GM04503 (cell line): ENCODE data around the gene ADAM12.

Experiments
- DNase-seq: peaks from one replicate; pipeline ENCODE4 v3.0.0-alpha.2; 2012; ENCODE audit warnings: low read depth

The ADAM12 gene

GRCh38 chr10:126235091-126235978 lies 152.9 kb downstream of the ADAM12 start:
- no peak for DNase-seq

GRCh38 chr10:126234630-126235029 lies 153.6 kb downstream of the ADAM12 start:
- no peak for DNase-seq

- no peak for DNase-seq
These were observed 154.8 kb downstream of the ADAM12 start for GRCh38 chr10:126233182-126234148.

GRCh38 chr10:126230587-126230986 lies 157.7 kb downstream of the ADAM12 start:
- DNase-seq: no peak

- DNase-seq: no peak
These were observed 158.6 kb downstream of the ADAM12 start for GRCh38 chr10:126229686-126230085.

GRCh38 chr10:126227762-126228134 lies 160.5 kb downstream of the ADAM12 start:
- no peak for DNase-seq

GRCh38 chr10:126226988-126227761 lies 161.1 kb downstream of the ADAM12 start:
- DNase-seq: no peak

- no peak for DNase-seq
These were observed 162.1 kb downstream of the ADAM12 start for GRCh38 chr10:126226205-126226604.

- DNase-seq: no peak
These were observed 162.6 kb downstream of the ADAM12 start for GRCh38 chr10:126225672-126226008.

GRCh38 chr10:126224967-126225671 lies 163.2 kb downstream of the ADAM12 start:
- DNase-seq: no peak

GRCh38 chr10:126223512-126224067 lies 164.7 kb downstream of the ADAM12 start:
- no peak for DNase-seq

GRCh38 chr10:126222736-126223511 lies 165.4 kb downstream of the ADAM12 start:
- no peak for DNase-seq

- no peak for DNase-seq
These were observed 166.4 kb downstream of the ADAM12 start for GRCh38 chr10:126221874-126222273.

GRCh38 chr10:126218778-126219649 lies 169.3 kb downstream of the ADAM12 start:
- no peak for DNase-seq

GRCh38 chr10:126218174-126218573 lies 170.1 kb downstream of the ADAM12 start:
- DNase-seq: no peak

- no peak for DNase-seq
These were observed 171.7 kb downstream of the ADAM12 start for GRCh38 chr10:126216632-126216961.

- peak; percentile 45 for DNase-seq
These were observed 172.3 kb downstream of the ADAM12 start for GRCh38 chr10:126215746-126216631.

- no peak for DNase-seq
These were observed 173.6 kb downstream of the ADAM12 start for GRCh38 chr10:126214679-126215078.
